GM12891 (cell line): ENCODE data around the gene XPO1.

Experiments
- POLR2A ChIP-seq: IDR thresholded peaks from 2 replicates; pipeline ENCODE4 v1.6.1; 2011; ENCODE audit warnings: low read depth, low read length, control low read depth
- POLR2AphosphoS5 ChIP-seq: IDR thresholded peaks from 2 replicates; pipeline ENCODE4 v1.6.1; 2011; ENCODE audit warnings: low read depth, low read length, control low read depth
- POU2F2 ChIP-seq: IDR thresholded peaks from 2 replicates; pipeline ENCODE4 v1.6.1; 2011; ENCODE audit warnings: low read depth, mild to moderate bottlenecking, control low read depth, low read length, moderate library complexity
- SPI1 ChIP-seq: IDR thresholded peaks from 2 replicates; pipeline ENCODE4 v1.6.1; 2011; ENCODE audit warnings: low read depth, low read length, control low read depth
- TAF1 ChIP-seq: IDR thresholded peaks from 2 replicates; pipeline ENCODE4 v1.6.1; 2011; ENCODE audit warnings: low read depth, low read length, control low read depth

DNA sequence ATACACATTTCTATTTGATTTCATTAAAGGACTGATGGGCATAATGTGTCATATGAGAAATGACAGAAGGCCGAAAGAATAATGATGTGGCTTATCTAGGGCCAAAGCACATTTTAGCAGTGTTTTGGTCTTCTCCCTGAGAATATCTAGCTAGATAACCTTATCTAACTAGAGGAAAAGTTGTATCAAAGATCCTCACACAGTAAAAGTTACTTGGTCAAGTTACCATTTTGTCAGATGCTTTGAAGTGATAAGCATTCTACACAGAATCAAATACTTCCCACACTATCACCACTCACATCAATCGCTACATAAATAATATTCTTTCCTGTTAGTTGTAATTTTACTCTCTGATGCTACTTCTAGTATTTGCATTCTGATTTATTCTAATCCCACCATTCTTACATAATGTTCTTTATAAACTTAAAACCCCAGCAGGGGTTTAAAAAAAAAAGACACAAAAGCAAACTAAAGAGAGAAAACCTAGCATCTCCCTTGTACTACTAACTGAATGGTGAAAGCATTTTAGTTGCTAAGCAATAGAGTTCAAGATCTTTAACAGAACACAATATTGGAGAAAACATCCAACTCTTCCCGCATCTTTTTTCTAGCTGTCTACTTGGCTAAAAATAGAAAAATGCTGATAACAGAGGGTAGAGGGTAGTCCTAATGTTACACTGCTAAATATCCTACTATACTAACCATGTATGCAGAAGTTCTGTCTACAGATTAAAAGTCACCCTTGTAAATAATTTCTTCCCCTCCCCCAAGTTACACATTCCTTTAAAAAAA, 8.0 kb downstream of the XPO1 start:
- TF ChIP-seq POLR2AphosphoS5 = no peak
- no peak for TF ChIP-seq POLR2A
- TF ChIP-seq POU2F2 = no peak
- TF ChIP-seq TAF1 = no peak
- TF ChIP-seq SPI1 = no peak
